GM12878 (cell line): ENCODE results near the gene KRTAP4-1.

ENCODE experiments used
- ATF3 ChIP-seq: IDR thresholded peaks from 2 replicates; pipeline ENCODE4 v1.6.1; 2011; ENCODE audit warnings: low read depth, mild to moderate bottlenecking, low read length, moderate library complexity, borderline replicate concordance; ENCODE audit errors: extremely low read depth
- CBX3 ChIP-seq: fragments of 200-600 bp; sonication (generic); IDR thresholded peaks from 2 replicates; pipeline ENCODE4 v1.6.1; 2016; ENCODE audit warnings: low read depth, borderline replicate concordance
- CEBPB ChIP-seq, 2 experiments: fragments of 150-350 bp in 1 of 2; IDR thresholded peaks; 2 replicates each; pipeline ENCODE4 v1.6.1; 2012 to 2014; ENCODE audit warnings: low read depth in 2 of 2, low read length in 2 of 2, borderline replicate concordance in 1 of 2, inconsistent platforms in 1 of 2
- CREM ChIP-seq: IDR thresholded peaks from 2 replicates; pipeline ENCODE4 v1.6.1; 2014; ENCODE audit warnings: antibody characterized with exemption, low read depth
- CTCF ChIP-seq, 3 experiments: IDR thresholded peaks in 2 of 3; conservative IDR thresholded peaks in 1 of 3; 2 replicates each; pipeline ENCODE4 v1.5.1; 2011; ENCODE audit warnings: low read depth in 3 of 3, low read length in 3 of 3, mild to moderate bottlenecking in 3 of 3, control low read depth in 2 of 3, moderate library complexity in 2 of 3, inconsistent platforms in 1 of 3, mixed read lengths in 1 of 3; ENCODE audit not compliant: control insufficient read depth in 2 of 3, insufficient read depth in 1 of 3; ENCODE audit errors: extremely low read depth in 1 of 3
- MXI1 ChIP-seq: fragments of 150-350 bp; IDR thresholded peaks from 2 replicates; pipeline ENCODE4 v1.6.1; 2011; ENCODE audit warnings: low read depth, mild to moderate bottlenecking, inconsistent platforms, low read length, improper control_type of control experiment
- NRF1 ChIP-seq: conservative IDR thresholded peaks from 2 replicates; pipeline ENCODE4 v1.6.1; 2011; ENCODE audit warnings: mild to moderate bottlenecking, low read depth, low read length, improper control_type of control experiment
- POLR2AphosphoS5 ChIP-seq: IDR thresholded peaks from 2 replicates; pipeline ENCODE4 v1.6.1; 2011; ENCODE audit warnings: mild to moderate bottlenecking, low read length, inconsistent platforms
- RAD51 ChIP-seq: fragments of 450-650 bp; IDR thresholded peaks from 2 replicates; pipeline ENCODE4 v1.6.1; 2016; ENCODE audit warnings: moderate library complexity, mild to moderate bottlenecking, inconsistent platforms
- SIX5 ChIP-seq: IDR thresholded peaks from 2 replicates; pipeline ENCODE4 v1.6.1; 2011; ENCODE audit warnings: mild to moderate bottlenecking, low read depth, low read length, moderate library complexity; ENCODE audit not compliant: severe bottlenecking
- SMC3 ChIP-seq: IDR thresholded peaks from 2 replicates; pipeline ENCODE4 v1.6.1; 2011; ENCODE audit warnings: low read length, improper control_type of control experiment, borderline replicate concordance
- TF ChIP-seq, protein P1 (sequence below): fragments of 450-650 bp; formaldehyde crosslinking; IDR thresholded peaks from 2 replicates; pipeline ENCODE4 v1.4.0; 2020; ENCODE audit warnings: mild to moderate bottlenecking, moderate library complexity

DNA sequence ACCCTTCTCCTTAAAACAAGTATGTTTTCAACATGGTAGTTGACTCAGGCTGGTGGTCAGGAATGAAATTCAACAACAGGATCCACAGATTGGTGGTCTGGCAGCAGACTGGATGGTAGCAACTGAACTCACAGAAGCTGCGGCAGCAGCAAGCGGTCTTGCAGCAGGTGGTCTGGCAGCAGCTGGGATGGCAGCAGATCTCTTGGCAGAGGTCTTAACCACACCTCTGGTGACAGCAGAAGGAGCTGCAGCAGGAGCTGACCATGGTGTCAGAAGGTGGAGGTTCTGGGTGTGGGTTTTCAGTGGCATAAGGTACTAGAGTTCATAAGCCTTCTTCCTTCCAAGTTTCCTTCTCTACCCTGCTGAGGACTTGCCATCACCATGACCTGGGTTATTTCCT, 2.2 kb upstream of the KRTAP4-1 start:
- TF ChIP-seq CTCF (IDR thresholded peaks at IDR 0.05 in 2 of 3, conservative IDR thresholded peaks at IDR 0.05 in 1 of 3; ENCODE audit: control insufficient read depth in 2 of 3, extremely low read depth in 1 of 3, insufficient read depth in 1 of 3, low read depth in 3 of 3, low read length in 3 of 3) (no peak), RAD51 (no peak), NRF1 (no peak), MXI1 (no peak), POLR2AphosphoS5 (no peak), CEBPB (IDR thresholded peaks at IDR 0.05; ENCODE audit: borderline replicate concordance in 1 of 2, low read depth in 2 of 2, low read length in 2 of 2) (no peak), CREM (no peak), SIX5 (no peak), SMC3 (no peak), ATF3 (no peak), CBX3 (no peak)
- TF ChIP-seq, protein P1, sequence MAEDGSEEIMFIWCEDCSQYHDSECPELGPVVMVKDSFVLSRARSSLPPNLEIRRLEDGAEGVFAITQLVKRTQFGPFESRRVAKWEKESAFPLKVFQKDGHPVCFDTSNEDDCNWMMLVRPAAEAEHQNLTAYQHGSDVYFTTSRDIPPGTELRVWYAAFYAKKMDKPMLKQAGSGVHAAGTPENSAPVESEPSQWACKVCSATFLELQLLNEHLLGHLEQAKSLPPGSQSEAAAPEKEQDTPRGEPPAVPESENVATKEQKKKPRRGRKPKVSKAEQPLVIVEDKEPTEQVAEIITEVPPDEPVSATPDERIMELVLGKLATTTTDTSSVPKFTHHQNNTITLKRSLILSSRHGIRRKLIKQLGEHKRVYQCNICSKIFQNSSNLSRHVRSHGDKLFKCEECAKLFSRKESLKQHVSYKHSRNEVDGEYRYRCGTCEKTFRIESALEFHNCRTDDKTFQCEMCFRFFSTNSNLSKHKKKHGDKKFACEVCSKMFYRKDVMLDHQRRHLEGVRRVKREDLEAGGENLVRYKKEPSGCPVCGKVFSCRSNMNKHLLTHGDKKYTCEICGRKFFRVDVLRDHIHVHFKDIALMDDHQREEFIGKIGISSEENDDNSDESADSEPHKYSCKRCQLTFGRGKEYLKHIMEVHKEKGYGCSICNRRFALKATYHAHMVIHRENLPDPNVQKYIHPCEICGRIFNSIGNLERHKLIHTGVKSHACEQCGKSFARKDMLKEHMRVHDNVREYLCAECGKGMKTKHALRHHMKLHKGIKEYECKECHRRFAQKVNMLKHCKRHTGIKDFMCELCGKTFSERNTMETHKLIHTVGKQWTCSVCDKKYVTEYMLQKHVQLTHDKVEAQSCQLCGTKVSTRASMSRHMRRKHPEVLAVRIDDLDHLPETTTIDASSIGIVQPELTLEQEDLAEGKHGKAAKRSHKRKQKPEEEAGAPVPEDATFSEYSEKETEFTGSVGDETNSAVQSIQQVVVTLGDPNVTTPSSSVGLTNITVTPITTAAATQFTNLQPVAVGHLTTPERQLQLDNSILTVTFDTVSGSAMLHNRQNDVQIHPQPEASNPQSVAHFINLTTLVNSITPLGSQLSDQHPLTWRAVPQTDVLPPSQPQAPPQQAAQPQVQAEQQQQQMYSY (CRISPR knock-in tag), result no peak
